Astrocyte (in vitro differentiated cells and primary cell): ENCODE measurements around the gene FARS2. TPM values are rescaled to one million over a fixed set of nuclear protein-coding genes. Genes with fewer than 3 reads are reported as not detected.

Source experiments
- DNase-seq: peaks from one replicate; pipeline ENCODE4 v3.0.0-alpha.2; 2010; ENCODE audit warnings: low read depth
- FAIRE-seq: peaks from 2 replicates; lab custom pipeline; 2011; peaks lifted over from hg19 to GRCh38; lab: Jason Lieb, UNC
- H2AFZ ChIP-seq: 2 replicates; pipeline ENCODE4 v1.6.0; 2012; ENCODE audit warnings: low read depth, low read length, inconsistent platforms
- H3K27ac ChIP-seq: 2 replicates; pipeline ENCODE4 v1.5.1; 2011; ENCODE audit warnings: low read depth, low read length, inconsistent platforms
- H3K27me3 ChIP-seq: 2 replicates; pipeline ENCODE4 v1.6.0; 2011; ENCODE audit warnings: low read length, inconsistent platforms; ENCODE audit not compliant: insufficient read depth
- H3K36me3 ChIP-seq: 2 replicates; pipeline ENCODE4 v1.5.1; 2011; ENCODE audit warnings: low read length, inconsistent platforms; ENCODE audit not compliant: insufficient read depth
- H3K4me1 ChIP-seq: 2 replicates; pipeline ENCODE4 v1.5.1; 2011; ENCODE audit warnings: low read length, inconsistent platforms; ENCODE audit not compliant: insufficient read depth
- H3K4me2 ChIP-seq: 2 replicates; pipeline ENCODE4 v1.6.0; 2012; ENCODE audit warnings: low read length, inconsistent platforms
- H3K4me3 ChIP-seq: 2 replicates; pipeline ENCODE4 v1.5.1; 2011; ENCODE audit warnings: low read depth, mild to moderate bottlenecking, low read length, inconsistent platforms; ENCODE audit not compliant: insufficient read depth
- H3K79me2 ChIP-seq: 2 replicates; pipeline ENCODE4 v1.6.0; 2012; ENCODE audit warnings: mild to moderate bottlenecking, low read length, inconsistent platforms; ENCODE audit not compliant: insufficient read depth
- H3K9ac ChIP-seq: 2 replicates; pipeline ENCODE4 v1.6.0; 2012; ENCODE audit warnings: mild to moderate bottlenecking, low read length, inconsistent platforms
- H3K9me3 ChIP-seq: 2 replicates; pipeline ENCODE4 v1.5.1; 2012; ENCODE audit warnings: low read depth, mild to moderate bottlenecking, low read length, inconsistent platforms; ENCODE audit not compliant: insufficient read depth
- H4K20me1 ChIP-seq: 2 replicates; pipeline ENCODE4 v1.6.0; 2012; ENCODE audit warnings: low read length, inconsistent platforms; ENCODE audit not compliant: insufficient read depth
- H3K27ac Mint-ChIP-seq: one replicate; pipeline ENCODE4 v1.8.0; 2021; ENCODE audit warnings: mild to moderate bottlenecking, mixed read lengths; ENCODE audit not compliant: unreplicated experiment
- H3K27me3 Mint-ChIP-seq: one replicate; pipeline ENCODE4 v1.8.0; 2021; ENCODE audit warnings: low read depth, mixed read lengths; ENCODE audit not compliant: unreplicated experiment
- H3K36me3 Mint-ChIP-seq: one replicate; pipeline ENCODE4 v1.8.0; 2021; ENCODE audit warnings: low read depth, mixed read lengths; ENCODE audit not compliant: unreplicated experiment
- H3K4me1 Mint-ChIP-seq: one replicate; pipeline ENCODE4 v1.8.0; 2021; ENCODE audit warnings: low read depth, mixed read lengths; ENCODE audit not compliant: unreplicated experiment
- H3K4me3 Mint-ChIP-seq: one replicate; pipeline ENCODE4 v1.8.0; 2021; ENCODE audit warnings: mild to moderate bottlenecking, moderate library complexity, mixed read lengths; ENCODE audit not compliant: unreplicated experiment
- H3K9me3 Mint-ChIP-seq: one replicate; pipeline ENCODE4 v1.8.0; 2021; ENCODE audit warnings: mild to moderate bottlenecking, mixed read lengths; ENCODE audit not compliant: unreplicated experiment
- EZH2 ChIP-seq: IDR thresholded peaks from 2 replicates; pipeline ENCODE4 v1.6.1; 2012; ENCODE audit warnings: mild to moderate bottlenecking, low read length, inconsistent platforms; ENCODE audit not compliant: insufficient read depth
- total RNA-seq: library from RNA; stranded (reverse); gene quantifications from 2 replicates; pipeline ENCODE4 v1.2.1, GENCODE V29; 2021
- TF ChIP-seq, protein P1 (sequence below): IDR thresholded peaks from 2 replicates; pipeline ENCODE4 v1.5.1; 2011; ENCODE audit warnings: low read depth, mild to moderate bottlenecking, inconsistent platforms, low read length, moderate library complexity; ENCODE audit not compliant: insufficient read depth

The FARS2 gene
- total RNA-seq, 1 donor from 2014 or later: 13.3 TPM

DNA sequence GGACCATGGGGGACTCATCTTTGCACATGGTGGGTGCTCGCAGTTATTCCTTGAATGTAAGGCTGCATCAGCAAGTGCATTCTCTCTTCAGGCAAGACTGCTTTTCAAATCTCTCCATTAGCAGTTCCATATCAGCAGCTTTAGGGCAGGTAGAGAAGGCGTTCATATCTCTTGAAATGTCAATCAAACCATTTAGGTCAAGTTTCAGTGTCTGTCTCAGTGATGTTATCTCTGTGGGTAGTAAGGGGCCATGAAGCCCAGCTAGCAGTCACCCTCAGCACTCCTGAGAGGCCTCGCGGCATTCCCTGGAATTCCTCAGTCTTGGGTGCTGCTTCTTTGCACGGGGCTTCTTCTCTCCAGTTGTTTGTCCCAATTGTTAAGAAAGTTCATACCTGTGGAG is 24.2 kb downstream of the FARS2 start:
- FAIRE-seq: no peak

DNA sequence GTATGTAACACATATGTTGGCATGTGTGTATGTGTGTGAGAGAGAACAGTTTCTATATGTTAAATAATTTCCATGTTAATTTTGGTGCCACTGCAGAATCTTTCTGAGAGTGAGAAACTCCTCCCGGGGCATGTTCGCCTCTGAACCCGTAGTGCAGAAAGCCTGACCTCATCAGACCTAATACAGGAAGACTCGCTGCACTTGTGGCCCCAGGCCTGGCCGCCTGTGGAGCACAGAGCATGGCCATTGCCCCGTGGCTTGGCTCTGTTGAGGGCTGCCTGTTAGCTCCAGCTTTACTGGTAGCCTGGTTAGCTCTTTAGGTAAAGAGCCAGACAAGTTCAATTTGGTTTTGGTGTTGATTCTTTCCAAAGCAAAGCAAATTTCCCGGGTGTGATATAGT is 25.5 kb downstream of the FARS2 start:
- Mint-ChIP-seq H3K36me3 (no peaks in the 10 kb centered on the region), H3K4me1 (peaks cover 9% of the 10 kb centered on the region), H3K9me3 (no peaks in the 10 kb centered on the region), H3K27ac (no peak overlapping the region), H3K4me3 (no peak overlapping the region), H3K27me3 (no peaks in the 10 kb centered on the region)
- Histone ChIP-seq H3K9ac (no peak overlapping the region), H4K20me1 (peaks cover 64% of the 10 kb centered on the region), H3K27ac (no peak overlapping the region), H3K4me3 (no peak overlapping the region), H3K27me3 (no peaks in the 10 kb centered on the region), H2AFZ (no peak overlapping the region), H3K9me3 (no peaks in the 10 kb centered on the region), H3K36me3 (no peaks in the 10 kb centered on the region), H3K4me2 (no peak overlapping the region), H3K79me2 (peaks cover 23% of the 10 kb centered on the region), H3K4me1 (peaks cover 7% of the 10 kb centered on the region)
- DNase-seq (no peak), FAIRE-seq (no peak)
- TF ChIP-seq, protein P1, sequence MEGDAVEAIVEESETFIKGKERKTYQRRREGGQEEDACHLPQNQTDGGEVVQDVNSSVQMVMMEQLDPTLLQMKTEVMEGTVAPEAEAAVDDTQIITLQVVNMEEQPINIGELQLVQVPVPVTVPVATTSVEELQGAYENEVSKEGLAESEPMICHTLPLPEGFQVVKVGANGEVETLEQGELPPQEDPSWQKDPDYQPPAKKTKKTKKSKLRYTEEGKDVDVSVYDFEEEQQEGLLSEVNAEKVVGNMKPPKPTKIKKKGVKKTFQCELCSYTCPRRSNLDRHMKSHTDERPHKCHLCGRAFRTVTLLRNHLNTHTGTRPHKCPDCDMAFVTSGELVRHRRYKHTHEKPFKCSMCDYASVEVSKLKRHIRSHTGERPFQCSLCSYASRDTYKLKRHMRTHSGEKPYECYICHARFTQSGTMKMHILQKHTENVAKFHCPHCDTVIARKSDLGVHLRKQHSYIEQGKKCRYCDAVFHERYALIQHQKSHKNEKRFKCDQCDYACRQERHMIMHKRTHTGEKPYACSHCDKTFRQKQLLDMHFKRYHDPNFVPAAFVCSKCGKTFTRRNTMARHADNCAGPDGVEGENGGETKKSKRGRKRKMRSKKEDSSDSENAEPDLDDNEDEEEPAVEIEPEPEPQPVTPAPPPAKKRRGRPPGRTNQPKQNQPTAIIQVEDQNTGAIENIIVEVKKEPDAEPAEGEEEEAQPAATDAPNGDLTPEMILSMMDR: no peak
- TF ChIP-seq EZH2: no peak

More for the DNA sequence above, 24.2 kb downstream of the FARS2 start:
- no peak for DNase-seq
- Histone ChIP-seq H3K4me3 (no peak overlapping the region), H3K36me3 (no peaks in the 10 kb centered on the region), H3K9me3 (no peaks in the 10 kb centered on the region), H2AFZ (no peak overlapping the region), H3K79me2 (peaks cover 18% of the 10 kb centered on the region), H3K27me3 (no peaks in the 10 kb centered on the region), H4K20me1 (peaks cover 64% of the 10 kb centered on the region), H3K27ac (no peak overlapping the region), H3K9ac (no peak overlapping the region), H3K4me2 (no peak overlapping the region), H3K4me1 (peaks cover 7% of the 10 kb centered on the region)
- H3K27ac Mint-ChIP-seq: no peak overlapping the region
- no peak for TF ChIP-seq EZH2
- TF ChIP-seq, protein P1: no peak
- no peaks in the 10 kb centered on the region for H3K27me3 Mint-ChIP-seq
- no peak overlapping the region for H3K4me3 Mint-ChIP-seq
- no peaks in the 10 kb centered on the region for H3K36me3 Mint-ChIP-seq
- no peaks in the 10 kb centered on the region for H3K9me3 Mint-ChIP-seq
- H3K4me1 Mint-ChIP-seq: peaks cover 9% of the 10 kb centered on the region

DNA sequence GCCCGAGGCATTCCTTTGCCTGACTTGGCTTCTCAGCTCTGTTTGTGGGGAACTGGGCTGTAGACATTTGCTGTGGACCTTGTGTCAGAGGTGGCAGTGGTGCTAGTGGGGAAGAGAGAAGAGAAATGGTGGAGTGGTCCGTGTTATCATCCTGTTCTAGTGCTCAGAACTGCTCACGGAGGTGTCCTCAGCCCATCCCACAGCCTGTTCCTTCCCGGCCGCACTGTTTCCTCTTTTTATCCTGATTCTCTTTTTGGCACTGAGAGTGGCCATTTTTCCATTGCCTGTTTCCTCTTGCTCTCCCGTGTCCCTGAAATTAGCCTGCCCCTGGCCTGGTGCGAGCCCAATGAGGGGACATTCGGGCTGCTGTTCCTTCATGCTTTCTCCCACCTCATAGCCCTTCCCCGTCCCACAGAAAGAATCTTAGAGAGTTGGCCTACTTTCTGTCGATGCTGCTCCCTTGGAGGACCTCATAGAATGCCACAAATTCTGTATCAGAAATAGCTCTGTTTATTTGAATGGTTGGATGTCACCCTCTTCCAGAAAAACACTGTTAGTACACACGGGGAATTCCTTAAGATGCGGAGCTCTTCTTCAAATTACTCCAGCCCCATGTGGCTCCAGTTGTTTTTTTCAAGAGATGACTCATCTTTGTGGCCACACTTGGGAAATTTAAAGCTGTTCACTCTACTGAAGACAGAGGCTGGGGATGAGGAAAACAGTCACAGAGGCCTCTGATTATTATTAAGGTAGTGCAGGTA is 26.1 kb downstream of the FARS2 start:
- Histone ChIP-seq H2AFZ (no peak overlapping the region), H3K4me2 (peak overlapping the region; percentile 36), H3K4me1 (peaks cover 7% of the 10 kb centered on the region), H3K27me3 (no peaks in the 10 kb centered on the region), H3K27ac (no peak overlapping the region), H4K20me1 (peaks cover 64% of the 10 kb centered on the region), H3K9ac (no peak overlapping the region), H3K9me3 (no peaks in the 10 kb centered on the region), H3K4me3 (no peak overlapping the region), H3K79me2 (peaks cover 27% of the 10 kb centered on the region), H3K36me3 (no peaks in the 10 kb centered on the region)
- Mint-ChIP-seq H3K4me1 (peaks cover 9% of the 10 kb centered on the region), H3K36me3 (no peaks in the 10 kb centered on the region), H3K9me3 (no peaks in the 10 kb centered on the region), H3K27ac (no peak overlapping the region), H3K4me3 (no peak overlapping the region), H3K27me3 (no peaks in the 10 kb centered on the region)
- DNase-seq (peak; percentile 57), FAIRE-seq (no peak)
- TF ChIP-seq, protein P1: no peak
- no peak for TF ChIP-seq EZH2
